HCT116 (cell line): ENCODE data around the gene ANKRD16. TPM values are rescaled to one million over a fixed set of nuclear protein-coding genes. Genes with fewer than 3 reads are reported as not detected.

ENCODE experiments used
- ATAC-seq: fragments of 200-7000 bp; cut with Tn5 transposase; 2 replicates; pipeline ENCODE4 v1.9.1; 2020; ENCODE audit warnings: mild to moderate bottlenecking, moderate library complexity
- BruUV-seq: library from RNA; stranded (reverse); fragments of 400-500 nt; replicated peaks from 2 replicates; lab custom pipeline; 2021; lab: Mats Ljungman, UMichigan
- CTCF ChIA-PET: fragments of 300-600 bp; sonication (Branson Sonifier 250); formaldehyde crosslinking; loops from one replicate; lab custom pipeline; 2021; ENCODE audit warnings: antibody characterized with exemption; lab: Charles Lee
- POLR2A ChIA-PET: fragments of 300-600, 350-600 bp; sonication (Branson Sonifier 250); formaldehyde crosslinking; loops from one replicate; lab custom pipeline; 2021; ENCODE audit warnings: antibody characterized with exemption; lab: Charles Lee
- RAD21 ChIA-PET, 2 experiments: fragments of 300-600 bp; sonication (Branson Sonifier 250); formaldehyde crosslinking; loops; one replicate each; lab custom pipeline; 2023; ENCODE audit warnings: low total read pairs in 2 of 2; ENCODE audit not compliant: uncharacterized antibody in 2 of 2, unreplicated experiment in 2 of 2, low non-redundant PET in 1 of 2; lab: Charles Lee
- DNase-seq: peaks from one replicate; pipeline ENCODE4 v3.0.0-alpha.2; 2010; ENCODE audit warnings: low read depth, low spot score
- H2AFZ ChIP-seq: fragments of 200-600 bp; shearing (Covaris generic), sonication (generic); 2 replicates; pipeline ENCODE4 v1.6.1; 2017; ENCODE audit warnings: low read depth, mixed run types, mixed read lengths, antibody characterized with exemption, low read length; ENCODE audit not compliant: poor library complexity, severe bottlenecking
- H3K27ac ChIP-seq: 2 replicates; pipeline ENCODE4 v1.5.1; 2012; ENCODE audit warnings: low read depth, low read length
- H3K27me3 ChIP-seq: fragments of 200-600 bp; sonication (generic); 2 replicates; pipeline ENCODE4 v1.6.1; 2016; ENCODE audit warnings: mixed run types, low read length, mixed read lengths; ENCODE audit not compliant: insufficient read depth
- H3K36me3 ChIP-seq, 2 experiments: fragments of 200-500 bp in 1 of 2; fragments of 200-600 bp in 1 of 2; sonication (Bioruptor generic) in 1 of 2; sonication (generic) in 1 of 2; 2 replicates each; pipeline versions ENCODE4 v1.5.1 to v1.6.1; 2014 to 2016; ENCODE audit warnings: low read length in 2 of 2, inconsistent platforms in 1 of 2, mixed read lengths in 1 of 2, mixed run types in 1 of 2; ENCODE audit not compliant: insufficient read depth in 2 of 2, control insufficient read depth in 1 of 2
- H3K4me1 ChIP-seq, 2 experiments: fragments of 200-600 bp in 1 of 2; sonication (generic) in 1 of 2; 2 replicates each; pipeline versions ENCODE4 v1.5.1 to v1.6.1; 2012 to 2017; ENCODE audit warnings: low read length in 2 of 2, inconsistent platforms in 1 of 2, mild to moderate bottlenecking in 1 of 2, mixed read lengths in 1 of 2, mixed run types in 1 of 2, moderate library complexity in 1 of 2; ENCODE audit not compliant: insufficient read depth in 2 of 2, control insufficient read depth in 1 of 2
- H3K4me2 ChIP-seq: fragments of 200-600 bp; sonication (generic); 2 replicates; pipeline ENCODE4 v1.6.1; 2017; ENCODE audit warnings: mixed run types, low read length, mixed read lengths
- H3K4me3 ChIP-seq, 2 experiments: fragments of 200-600 bp in 1 of 2; sonication (generic) in 1 of 2; replicated peaks in 1 of 2; 2 replicates each; pipeline ENCODE4 v1.5.1; 2011 to 2016; ENCODE audit warnings: low read length in 2 of 2, control low read depth in 1 of 2, low read depth in 1 of 2, mild to moderate bottlenecking in 1 of 2, mixed read lengths in 1 of 2, mixed run types in 1 of 2
- H3K79me2 ChIP-seq: fragments of 200-600 bp; sonication (generic); 2 replicates; pipeline ENCODE4 v1.6.1; 2017; ENCODE audit warnings: mild to moderate bottlenecking, mixed run types, low read length, moderate library complexity, mixed read lengths; ENCODE audit not compliant: insufficient read depth
- H3K9ac ChIP-seq: fragments of 200-600 bp; sonication (generic); 2 replicates; pipeline ENCODE4 v1.6.1; 2016; ENCODE audit warnings: low read length, mixed read lengths
- H3K9me2 ChIP-seq: fragments of 200-600 bp; sonication (generic), shearing (Covaris generic); 2 replicates; pipeline ENCODE4 v1.6.1; 2017; ENCODE audit warnings: mixed run types, mild to moderate bottlenecking, moderate library complexity; ENCODE audit not compliant: insufficient read depth
- H3K9me3 ChIP-seq, 2 experiments: fragments of 200-500 bp in 1 of 2; fragments of 200-600 bp in 1 of 2; sonication (Bioruptor generic) in 1 of 2; sonication (generic) in 1 of 2; 2 replicates each; pipeline ENCODE4 v1.6.1; 2014 to 2017; ENCODE audit warnings: low read length in 2 of 2, mixed read lengths in 2 of 2, inconsistent platforms in 1 of 2, low read depth in 1 of 2, mild to moderate bottlenecking in 1 of 2, mixed run types in 1 of 2, moderate library complexity in 1 of 2; ENCODE audit not compliant: control insufficient read depth in 1 of 2, insufficient read depth in 1 of 2
- H4K20me1 ChIP-seq: fragments of 200-600 bp; sonication (generic), shearing (Covaris generic); 2 replicates; pipeline ENCODE4 v1.6.1; 2017; ENCODE audit warnings: mixed run types, mild to moderate bottlenecking, moderate library complexity; ENCODE audit not compliant: insufficient read depth
- CBX3 ChIP-seq: IDR thresholded peaks from 2 replicates; pipeline ENCODE4 v1.6.1; 2012; ENCODE audit warnings: low read depth
- EGR1 ChIP-seq: IDR thresholded peaks from 2 replicates; pipeline ENCODE4 v1.6.1; 2012; ENCODE audit warnings: low read depth
- ELF1 ChIP-seq: IDR thresholded peaks from 2 replicates; pipeline ENCODE4 v1.6.1; 2012; ENCODE audit warnings: low read depth, borderline replicate concordance
- EZH2phosphoT487 ChIP-seq: fragments of 200-600 bp; IDR thresholded peaks from 2 replicates; pipeline ENCODE4 v1.6.1; 2018; ENCODE audit warnings: antibody characterized with exemption, borderline replicate concordance
- FOSL1 ChIP-seq: IDR thresholded peaks from 2 replicates; pipeline ENCODE4 v1.6.1; 2012; ENCODE audit warnings: low read depth
- JUND ChIP-seq: IDR thresholded peaks from 2 replicates; pipeline ENCODE4 v1.6.1; 2012
- POLR2A ChIP-seq: IDR thresholded peaks from 2 replicates; pipeline ENCODE4 v1.7.0; 2011; ENCODE audit warnings: borderline replicate concordance; ENCODE audit not compliant: insufficient read depth, insufficient read length; ENCODE audit errors: extremely low read depth
- POLR2AphosphoS5 ChIP-seq: IDR thresholded peaks from 2 replicates; pipeline ENCODE4 v1.6.1; 2011; ENCODE audit warnings: mild to moderate bottlenecking, low read depth, low read length, moderate library complexity
- RAD21 ChIP-seq: IDR thresholded peaks from 2 replicates; pipeline ENCODE4 v1.6.1; 2012; ENCODE audit warnings: low read depth, mild to moderate bottlenecking
- SIN3A ChIP-seq: IDR thresholded peaks from 2 replicates; pipeline ENCODE4 v1.6.1; 2012; ENCODE audit warnings: low read depth
- SP1 ChIP-seq: IDR thresholded peaks from 2 replicates; pipeline ENCODE4 v1.6.1; 2012; ENCODE audit warnings: low read depth
- TCF7L2 ChIP-seq: IDR thresholded peaks from 2 replicates; pipeline ENCODE4 v1.7.0; 2011; ENCODE audit warnings: borderline replicate concordance, inconsistent platforms; ENCODE audit not compliant: insufficient read depth, insufficient read length; ENCODE audit errors: extremely low read depth
- YY1 ChIP-seq: IDR thresholded peaks from 2 replicates; pipeline ENCODE4 v1.6.1; 2011; ENCODE audit warnings: low read length, low read depth, moderate library complexity, mild to moderate bottlenecking; ENCODE audit not compliant: insufficient replicate concordance; ENCODE audit errors: extremely low read depth
- ZFX ChIP-seq: fragments of 450-650 bp; IDR thresholded peaks from 2 replicates; pipeline ENCODE4 v1.6.1; 2017
- ZNF274 ChIP-seq: fragments of 200-500 bp; sonication (Bioruptor generic); IDR thresholded peaks from 2 replicates; pipeline ENCODE4 v1.6.1; 2014; ENCODE audit warnings: mild to moderate bottlenecking, low read depth, low read length, inconsistent platforms
- intact Hi-C: fragments of 100-400 bp; cut with micrococcal nuclease; formaldehyde crosslinking; loops from 2 replicates; pipeline ENCODE4 v1.10.0; 2022
- total RNA-seq: library from RNA; stranded (reverse); gene quantifications from one replicate; pipeline ENCODE4 v1.2.1, GENCODE V29; 2021; ENCODE audit not compliant: unreplicated experiment
- TF ChIP-seq, protein P1 (sequence below): IDR thresholded peaks from 2 replicates; pipeline ENCODE4 v1.6.1; 2012
- TF ChIP-seq, protein P2 (sequence below): IDR thresholded peaks from 2 replicates; pipeline ENCODE4 v1.6.1; 2011; ENCODE audit warnings: mild to moderate bottlenecking, low read length, moderate library complexity; ENCODE audit not compliant: insufficient replicate concordance; ENCODE audit errors: extremely low read depth

Gene ANKRD16
- total RNA-seq, 1 experiment from 2014 or later = 9.4 TPM

GRCh38 chr10:5871596-5871995 is 18.1 kb downstream of the ANKRD16 start:
- Histone ChIP-seq H3K9me3 (no peaks in the 10 kb centered on the region), H3K79me2 (no peaks in the 10 kb centered on the region), H3K9me2 (no peaks in the 10 kb centered on the region), H3K4me3 (no peak overlapping the region), H3K4me1 (no peaks in the 10 kb centered on the region), H2AFZ (no peak overlapping the region), H3K9ac (no peak overlapping the region), H3K36me3 (peaks cover 5 to 7% of the 10 kb centered on the region in 2 experiments; a peak in 3 of 4 replicates), H4K20me1 (no peaks in the 10 kb centered on the region), H3K27ac (no peak overlapping the region), H3K27me3 (no peaks in the 10 kb centered on the region), H3K4me2 (no peak overlapping the region)
- TF ChIP-seq, protein P1, sequence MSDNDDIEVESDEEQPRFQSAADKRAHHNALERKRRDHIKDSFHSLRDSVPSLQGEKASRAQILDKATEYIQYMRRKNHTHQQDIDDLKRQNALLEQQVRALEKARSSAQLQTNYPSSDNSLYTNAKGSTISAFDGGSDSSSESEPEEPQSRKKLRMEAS = no peak
- TF ChIP-seq TCF7L2 (no peak), EGR1 (no peak), SIN3A (no peak), POLR2A (no peak), ZFX (no peak), RAD21 (no peak), JUND (no peak), CBX3 (no peak), EZH2phosphoT487 (no peak), ZNF274 (no peak), ELF1 (no peak), YY1 (no peak), FOSL1 (no peak), POLR2AphosphoS5 (no peak), SP1 (no peak)
- TF ChIP-seq, protein P2, sequence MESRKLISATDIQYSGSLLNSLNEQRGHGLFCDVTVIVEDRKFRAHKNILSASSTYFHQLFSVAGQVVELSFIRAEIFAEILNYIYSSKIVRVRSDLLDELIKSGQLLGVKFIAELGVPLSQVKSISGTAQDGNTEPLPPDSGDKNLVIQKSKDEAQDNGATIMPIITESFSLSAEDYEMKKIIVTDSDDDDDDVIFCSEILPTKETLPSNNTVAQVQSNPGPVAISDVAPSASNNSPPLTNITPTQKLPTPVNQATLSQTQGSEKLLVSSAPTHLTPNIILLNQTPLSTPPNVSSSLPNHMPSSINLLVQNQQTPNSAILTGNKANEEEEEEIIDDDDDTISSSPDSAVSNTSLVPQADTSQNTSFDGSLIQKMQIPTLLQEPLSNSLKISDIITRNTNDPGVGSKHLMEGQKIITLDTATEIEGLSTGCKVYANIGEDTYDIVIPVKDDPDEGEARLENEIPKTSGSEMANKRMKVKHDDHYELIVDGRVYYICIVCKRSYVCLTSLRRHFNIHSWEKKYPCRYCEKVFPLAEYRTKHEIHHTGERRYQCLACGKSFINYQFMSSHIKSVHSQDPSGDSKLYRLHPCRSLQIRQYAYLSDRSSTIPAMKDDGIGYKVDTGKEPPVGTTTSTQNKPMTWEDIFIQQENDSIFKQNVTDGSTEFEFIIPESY = no peak
- no TSS peak for BruUV-seq
- CTCF ChIA-PET = no interaction called here
- RAD21 ChIA-PET = no interaction called here
- DNase-seq (no peak), ATAC-seq (no peak)
- POLR2A ChIA-PET = no interaction called here
- intact Hi-C loops = loop anchor here (5.0 kb wide), 2 partner anchors 239 to 429 kb away; no protein-coding TSS in a partner anchor
